Measurements from ENCODE around the gene PRRG2.

Gene PRRG2

GRCh38 chr19:49597703-49597974 is 16.5 kb downstream of the PRRG2 start (continued):
- TF ChIP-seq PRDM4 (tag by site-specific recombination; IDR thresholded peaks at IDR 0.05) (no peak), ZNF426 (tag by site-specific recombination; IDR thresholded peaks at IDR 0.05) (no peak), ZNF776 (tag by site-specific recombination; IDR thresholded peaks at IDR 0.05; ENCODE audit: borderline replicate concordance) (no peak), ZNF274 (IDR thresholded peaks at IDR 0.05; ENCODE audit: low read length) (no peak), ZNF274 (tag by site-specific recombination; IDR thresholded peaks at IDR 0.05; ENCODE audit: borderline replicate concordance) (no peak)

GRCh38 chr19:49599378-49600295 is 18.5 kb downstream of the PRRG2 start:
- H3K4me1 ChIP-seq (ENCODE audit: control insufficient read depth, insufficient read depth, low read length): no peaks in the 10 kb centered on the region
- POLR2A ChIA-PET: interaction anchor here (0.6 to 0.9 kb wide), 2 partner anchors 9 to 483 kb away, joined by 4 to 5 read pairs; no protein-coding TSS in a partner anchor
- TF ChIP-seq PRDM1 (tag by site-specific recombination; IDR thresholded peaks at IDR 0.05): no peak
- TF ChIP-seq EGR2 (tag by site-specific recombination; IDR thresholded peaks at IDR 0.05; ENCODE audit: low read depth): 0 out of 2 replicates have a peak, but pooled peaks have one; percentile 28
- CTCF ChIA-PET: interaction anchor here (0.7 kb wide), 1 partner anchor 33 kb away, joined by 3 read pairs; no protein-coding TSS in a partner anchor
- H3K9me3 ChIP-seq (ENCODE audit: control insufficient read depth, insufficient read depth, low read depth, low read length): no peaks in the 10 kb centered on the region
- no peak overlapping the region for H3K27ac ChIP-seq (ENCODE audit: extremely low read depth, low read depth, low read length)
- H3K4me3 ChIP-seq (ENCODE audit: low read depth, low read length): no peak overlapping the region
- H3K36me3 ChIP-seq (ENCODE audit: control insufficient read depth in 2 of 2, insufficient read depth in 1 of 2, low read length in 2 of 2): peaks cover 67 to 85% of the 10 kb centered on the region in 2 experiments

- TF ChIP-seq ELK4 (IDR thresholded peaks at IDR 0.05; ENCODE audit: borderline replicate concordance, low read depth, low read length): no peak
- TF ChIP-seq MEIS1 (CRISPR knock-in tag; IDR thresholded peaks at IDR 0.05; ENCODE audit: borderline replicate concordance): no peak
- TF ChIP-seq ZFHX2 (tag by site-specific recombination; conservative IDR thresholded peaks at IDR 0.05): peak; percentile 49
- CTCF ChIA-PET: no interaction called here
- no peaks in the 10 kb centered on the region for H3K4me1 ChIP-seq (ENCODE audit: control insufficient read depth, insufficient read depth, low read length)
- no peak overlapping the region for H3K4me3 ChIP-seq (ENCODE audit: low read depth, low read length)
- POLR2A ChIA-PET: no interaction called here
- H3K27ac ChIP-seq (ENCODE audit: extremely low read depth, low read depth, low read length): no peak overlapping the region
- no peaks in the 10 kb centered on the region for H3K9me3 ChIP-seq (ENCODE audit: control insufficient read depth, insufficient read depth, low read depth, low read length)
- H3K36me3 ChIP-seq (ENCODE audit: control insufficient read depth in 2 of 2, insufficient read depth in 1 of 2, low read length in 2 of 2): peaks cover 79 to 81% of the 10 kb centered on the region in 2 experiments
These were observed 20.4 kb downstream of the PRRG2 start for GRCh38 chr19:49601482-49602038.

- no peaks in the 10 kb centered on the region for H3K4me1 ChIP-seq (ENCODE audit: control insufficient read depth, insufficient read depth, low read length)
- TF ChIP-seq ZNF350 (tag by site-specific recombination; IDR thresholded peaks at IDR 0.05): no peak
- TF ChIP-seq ZNF146 (tag by site-specific recombination; IDR thresholded peaks at IDR 0.05): no peak
- TF ChIP-seq ZNF37A (tag by site-specific recombination; IDR thresholded peaks at IDR 0.05): no peak
- TF ChIP-seq REST (tag by site-specific recombination; IDR thresholded peaks at IDR 0.05): no peak
- no peak overlapping the region for H3K4me3 ChIP-seq (ENCODE audit: low read depth, low read length)
- peaks cover 76 to 88% of the 10 kb centered on the region in 2 experiments for H3K36me3 ChIP-seq (ENCODE audit: control insufficient read depth in 2 of 2, insufficient read depth in 1 of 2, low read length in 2 of 2)
- ChIA-PET POLR2A (interaction anchor here (1.1 kb wide), 1 partner anchor 37 kb away, joined by 5 read pairs; the partner anchor contains the start of gene RRAS), CTCF (no interaction called here)
- no peaks in the 10 kb centered on the region for H3K9me3 ChIP-seq (ENCODE audit: control insufficient read depth, insufficient read depth, low read depth, low read length)
- H3K27ac ChIP-seq (ENCODE audit: extremely low read depth, low read depth, low read length): no peak overlapping the region
These were observed 21.7 kb downstream of the PRRG2 start for GRCh38 chr19:49602806-49603205.

Data from HEK293 (cell line).